ENCODE measurements around the gene ADAM12. TPM values are rescaled to one million over a fixed set of nuclear protein-coding genes. Genes with fewer than 3 reads are reported as not detected.

Gene ADAM12
- total RNA-seq, 1 experiment from 2014 or later: 0.24 TPM

DNA sequence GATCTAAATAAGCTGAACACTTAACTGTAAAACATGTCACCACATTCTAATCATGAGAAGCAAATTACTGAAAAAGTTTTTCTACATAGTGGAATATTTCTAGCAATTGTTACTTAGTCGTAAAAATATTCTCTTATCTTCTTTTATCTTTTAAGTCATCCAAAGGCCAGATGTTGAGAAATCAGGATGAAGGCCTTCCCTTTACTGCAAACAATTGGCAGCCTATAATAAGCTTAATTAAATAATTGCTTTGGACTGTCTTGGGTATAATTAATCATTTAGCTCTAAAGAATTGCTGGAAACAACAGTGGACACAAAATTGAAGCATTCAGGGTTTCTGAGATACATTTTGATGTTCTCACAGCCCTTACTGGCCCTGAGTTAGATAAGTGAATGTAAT lies 265.4 kb downstream of the ADAM12 start:
- no peak for DNase-seq
- peaks cover 3% of the 10 kb centered on the region for H3K23me2 ChIP-seq (ENCODE audit: insufficient read length, low read depth, low read length, poor library complexity, severe bottlenecking)
- TF ChIP-seq, protein P1, sequence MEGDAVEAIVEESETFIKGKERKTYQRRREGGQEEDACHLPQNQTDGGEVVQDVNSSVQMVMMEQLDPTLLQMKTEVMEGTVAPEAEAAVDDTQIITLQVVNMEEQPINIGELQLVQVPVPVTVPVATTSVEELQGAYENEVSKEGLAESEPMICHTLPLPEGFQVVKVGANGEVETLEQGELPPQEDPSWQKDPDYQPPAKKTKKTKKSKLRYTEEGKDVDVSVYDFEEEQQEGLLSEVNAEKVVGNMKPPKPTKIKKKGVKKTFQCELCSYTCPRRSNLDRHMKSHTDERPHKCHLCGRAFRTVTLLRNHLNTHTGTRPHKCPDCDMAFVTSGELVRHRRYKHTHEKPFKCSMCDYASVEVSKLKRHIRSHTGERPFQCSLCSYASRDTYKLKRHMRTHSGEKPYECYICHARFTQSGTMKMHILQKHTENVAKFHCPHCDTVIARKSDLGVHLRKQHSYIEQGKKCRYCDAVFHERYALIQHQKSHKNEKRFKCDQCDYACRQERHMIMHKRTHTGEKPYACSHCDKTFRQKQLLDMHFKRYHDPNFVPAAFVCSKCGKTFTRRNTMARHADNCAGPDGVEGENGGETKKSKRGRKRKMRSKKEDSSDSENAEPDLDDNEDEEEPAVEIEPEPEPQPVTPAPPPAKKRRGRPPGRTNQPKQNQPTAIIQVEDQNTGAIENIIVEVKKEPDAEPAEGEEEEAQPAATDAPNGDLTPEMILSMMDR (conservative IDR thresholded peaks at IDR 0.05): no peak

More for the DNA sequence above, 265.4 kb downstream of the ADAM12 start:
- no peak overlapping the region for H3K4me2 ChIP-seq (ENCODE audit: insufficient read depth, insufficient read length, low read length)
- H3K9me3 Mint-ChIP-seq: peaks cover under 1 to 4% of the 10 kb centered on the region in 2 experiments; a peak in 3 of 5 replicates
- no peak overlapping the region for H4K91ac ChIP-seq (ENCODE audit: insufficient read length, low read depth, low read length)
- H4K20me1 ChIP-seq (ENCODE audit: control insufficient read depth, insufficient read depth, insufficient read length): no peaks in the 10 kb centered on the region
- no peak overlapping the region for H2AFZ ChIP-seq (ENCODE audit: low read length)
- H3K27ac Mint-ChIP-seq: no peak overlapping the region
- H3K9me3 ChIP-seq (ENCODE audit: control insufficient read depth, low read depth, low read length): no peaks in the 10 kb centered on the region
- peaks cover 13% of the 10 kb centered on the region for H3K27me3 Mint-ChIP-seq (ENCODE audit: low read depth)
- no peak overlapping the region for H3K9ac ChIP-seq (ENCODE audit: extremely low read depth, insufficient read length, low read length)
- H2BK15ac ChIP-seq (ENCODE audit: low read depth, low read length): no peak overlapping the region
- H4K5ac ChIP-seq (ENCODE audit: insufficient read length, low read depth, low read length): no peak overlapping the region
- no peak overlapping the region for H2BK20ac ChIP-seq (ENCODE audit: low read depth, low read length, poor library complexity, severe bottlenecking)
- no peak overlapping the region for H3K23ac ChIP-seq (ENCODE audit: insufficient read length, low read depth, low read length)
- peaks cover 19% of the 10 kb centered on the region in 2 experiments for H3K4me1 Mint-ChIP-seq
- no peak overlapping the region for H2BK5ac ChIP-seq (ENCODE audit: insufficient read length, low read length)
- no CpG with 5 or more reads among the region's 1 CpG for WGBS (ENCODE audit: extremely low coverage, insufficient read length, low lambda C conversion rate)
- no peaks in the 10 kb centered on the region for H3K27me3 ChIP-seq (ENCODE audit: insufficient read depth, low read length)
- H3K36me3 Mint-ChIP-seq (ENCODE audit: insufficient read depth in 1 of 3, low read depth in 3 of 3): no peaks in the 10 kb centered on the region; a peak in 1 of 7 replicates
- no peak overlapping the region for H3K14ac ChIP-seq (ENCODE audit: insufficient read depth, low read length)
- H3K27ac ChIP-seq (ENCODE audit: insufficient read length, low read depth, low read length): no peak overlapping the region
- H2BK12ac ChIP-seq (ENCODE audit: insufficient read length, low read depth, low read length): no peak overlapping the region
- no peak overlapping the region for H3T11ph ChIP-seq (ENCODE audit: low read length)
- H4K8ac ChIP-seq (replicated peaks; ENCODE audit: insufficient read length, low read depth, low read length): no peak overlapping the region
- no peak overlapping the region for H3K56ac ChIP-seq (ENCODE audit: insufficient read length, low read depth, low read length)
- no peaks in the 10 kb centered on the region for H3K79me1 ChIP-seq (ENCODE audit: insufficient read depth, low read depth, low read length, poor library complexity, severe bottlenecking)
- no peaks in the 10 kb centered on the region for H3K79me2 ChIP-seq (ENCODE audit: insufficient read depth, low read length)
- H3K4me3 Mint-ChIP-seq: no peak overlapping the region
- peaks cover 5% of the 10 kb centered on the region; the same call in 1 of the 2 replicates for H3K4me1 ChIP-seq (ENCODE audit: insufficient read depth, low read length)
- H3K18ac ChIP-seq (ENCODE audit: insufficient read length, low read depth, low read length): no peak overlapping the region
- H2BK120ac ChIP-seq (ENCODE audit: low read depth, low read length, poor library complexity, severe bottlenecking): no peak overlapping the region
- H3K4ac ChIP-seq (ENCODE audit: low read depth, low read length): no peak overlapping the region
- H2AK5ac ChIP-seq (ENCODE audit: insufficient read length, low read length): no peak overlapping the region

Data from H9 (cell line).